CD4-positive, alpha-beta T cell treated with Interleukin-21 for 1 hour (primary cell): ENCODE measurements around the gene RHCE.
"Not testable (repeated sequence)": the region's sequence is repeated elsewhere in the genome, so short reads cannot be mapped to it uniquely, and the experiment has no call there.

Experiments
- DNase-seq: peaks from one replicate; pipeline ENCODE4 v3.0.0-alpha.2; 2020

The RHCE gene

DNA sequence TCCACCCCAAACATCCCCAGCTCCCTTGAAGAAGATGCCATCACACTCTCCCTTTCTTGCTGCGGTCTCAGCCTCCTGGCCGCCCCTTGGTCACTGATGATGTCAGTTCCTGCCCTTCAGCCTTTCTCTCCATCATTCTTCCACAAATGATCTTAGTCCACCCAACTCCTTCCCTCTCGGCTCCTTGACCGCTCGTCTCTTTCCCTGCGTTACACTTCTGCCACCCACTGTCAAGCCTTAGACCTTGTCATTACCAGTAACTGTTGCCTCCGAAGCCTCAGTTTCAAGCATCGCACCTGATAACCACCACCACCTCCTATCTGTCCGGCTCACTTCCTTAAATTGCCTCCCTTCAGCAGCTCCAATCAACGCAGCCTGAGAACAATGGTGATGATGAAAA lies 23.1 kb downstream of the RHCE start:
- not testable (repeated sequence) for DNase-seq

DNA sequence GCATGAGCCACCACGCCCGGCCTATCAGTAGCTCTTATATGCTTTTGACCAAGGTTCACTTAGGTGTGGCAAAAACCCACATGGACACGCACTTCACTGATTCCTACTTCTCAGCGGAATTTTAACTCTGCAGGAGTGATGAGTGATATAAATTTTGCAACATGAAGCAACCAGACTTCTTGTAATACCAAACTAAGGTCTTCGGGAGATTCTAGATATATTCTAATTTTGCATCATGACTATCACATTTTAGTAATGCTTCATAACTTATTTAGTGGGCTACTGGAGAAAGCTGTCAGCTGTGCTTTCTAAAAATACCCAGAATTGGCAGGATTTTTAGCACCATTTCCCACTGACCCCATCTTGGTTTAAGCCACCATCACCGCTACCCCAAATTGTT lies 27.8 kb downstream of the RHCE start:
- DNase-seq: no peak

DNA sequence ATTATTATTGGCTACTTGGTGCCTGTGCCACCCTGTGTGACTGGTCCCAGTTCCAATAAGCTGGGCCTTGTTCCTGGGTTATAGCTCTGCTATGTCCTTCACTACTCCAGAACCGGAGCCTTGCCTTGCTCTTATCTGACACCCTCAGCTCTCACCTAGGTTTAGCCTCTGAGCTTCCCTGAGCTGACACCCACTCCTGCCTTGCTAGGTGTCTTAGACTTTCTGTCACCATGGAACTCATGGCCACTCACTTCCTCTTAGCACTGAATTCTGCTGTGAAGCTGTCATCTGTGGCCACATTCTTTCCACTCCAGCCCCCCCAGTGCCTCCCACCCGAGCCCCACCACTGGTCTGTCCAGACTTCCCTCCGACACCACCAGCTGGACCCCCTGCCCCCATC lies 30.9 kb downstream of the RHCE start:
- not testable (repeated sequence) for DNase-seq

DNA sequence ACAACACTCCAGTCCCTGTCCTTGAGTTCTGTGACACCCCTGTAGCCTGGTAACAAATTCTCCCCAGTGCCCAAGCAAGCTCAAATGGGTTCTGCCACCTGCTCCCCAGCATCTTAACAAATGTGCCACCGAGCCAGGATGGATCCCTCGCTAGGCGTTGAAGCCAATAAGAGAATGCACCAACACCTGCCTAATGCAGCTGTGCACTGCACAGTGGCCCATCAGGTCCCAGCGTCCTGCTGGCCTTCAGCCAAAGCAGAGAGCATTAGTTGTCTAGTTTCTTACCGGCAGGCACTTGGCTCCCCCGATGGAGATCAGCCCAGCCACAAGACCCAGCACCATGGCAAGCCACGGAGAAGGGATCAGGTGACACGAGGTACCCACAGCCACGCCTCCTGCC lies 31.9 kb downstream of the RHCE start:
- not testable (repeated sequence) for DNase-seq

DNA sequence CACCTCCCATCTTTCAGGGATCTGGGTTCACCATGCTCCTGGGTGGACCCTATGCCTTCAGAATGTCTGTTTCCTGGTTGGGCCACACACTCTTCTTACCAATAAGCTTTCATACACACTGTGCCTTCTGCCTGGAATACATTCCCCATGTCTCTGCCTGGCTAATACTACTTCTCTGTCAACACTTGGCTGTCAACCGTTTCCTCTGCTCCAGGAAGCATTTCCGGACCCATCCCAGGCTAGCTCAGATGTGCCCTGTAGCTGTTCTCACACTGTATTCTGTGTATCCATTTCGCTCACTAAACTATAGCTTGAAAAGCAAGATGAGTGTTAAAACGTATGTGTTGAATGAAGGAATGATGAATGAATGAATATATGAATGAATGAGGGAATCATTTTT lies 33.5 kb downstream of the RHCE start:
- DNase-seq: not testable (repeated sequence)

DNA sequence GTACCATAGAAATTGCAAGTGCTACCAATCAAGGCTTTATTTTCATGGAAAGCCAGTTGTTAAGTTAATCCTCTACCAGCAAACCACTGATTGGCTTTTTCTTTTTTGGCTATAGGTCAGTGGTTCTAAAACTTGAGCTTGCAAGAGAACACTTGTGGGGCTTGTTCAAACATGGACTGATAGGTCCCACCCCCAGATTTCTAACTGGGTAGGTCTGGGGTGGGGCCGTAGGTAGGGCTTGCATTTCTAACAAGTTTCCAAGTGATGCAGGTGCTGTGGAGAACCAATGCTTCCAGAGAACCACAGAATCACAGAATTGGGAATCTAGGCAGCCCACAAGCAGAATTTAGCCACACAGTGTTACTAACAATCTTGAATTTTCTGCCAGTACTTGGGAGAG lies 36.8 kb downstream of the RHCE start:
- DNase-seq: not testable (repeated sequence)

DNA sequence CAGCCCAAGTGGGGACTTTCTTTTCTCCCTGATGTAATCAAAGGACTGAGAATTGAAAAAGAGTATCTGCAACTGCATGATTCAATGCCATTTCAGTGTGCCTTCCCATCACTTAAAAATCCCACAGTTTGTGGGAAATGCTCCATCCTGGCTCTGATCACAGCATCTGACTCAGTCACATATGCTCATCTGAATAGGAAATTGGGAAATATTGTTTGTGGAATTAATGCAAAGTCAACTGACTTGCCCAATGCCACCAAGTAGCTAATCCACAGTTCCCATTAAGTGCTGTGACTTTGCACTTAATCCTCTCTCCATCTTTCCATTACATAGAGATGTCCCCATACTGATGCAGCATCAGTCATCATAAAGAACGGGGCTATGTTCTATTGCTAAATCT lies 37.5 kb downstream of the RHCE start:
- not testable (repeated sequence) for DNase-seq

DNA sequence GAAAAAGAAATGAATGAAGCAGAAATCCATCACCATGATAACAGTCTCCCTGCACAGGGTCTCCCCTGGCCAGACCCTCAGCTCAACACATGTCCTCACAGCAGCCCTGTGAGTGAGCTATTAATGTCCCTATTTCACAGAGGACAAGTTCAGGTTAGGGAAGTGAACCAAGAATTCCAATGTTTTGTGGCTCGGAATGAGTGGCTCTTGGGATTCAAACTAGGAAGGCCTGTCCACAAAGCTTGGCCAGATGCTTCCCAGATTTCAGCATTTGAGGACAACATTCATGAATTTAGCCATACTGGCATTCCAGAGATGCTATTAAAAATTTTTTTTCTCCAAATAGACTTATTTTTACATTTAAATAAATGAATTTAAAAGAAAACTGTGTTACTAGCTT lies 38.1 kb downstream of the RHCE start:
- not testable (repeated sequence) for DNase-seq

DNA sequence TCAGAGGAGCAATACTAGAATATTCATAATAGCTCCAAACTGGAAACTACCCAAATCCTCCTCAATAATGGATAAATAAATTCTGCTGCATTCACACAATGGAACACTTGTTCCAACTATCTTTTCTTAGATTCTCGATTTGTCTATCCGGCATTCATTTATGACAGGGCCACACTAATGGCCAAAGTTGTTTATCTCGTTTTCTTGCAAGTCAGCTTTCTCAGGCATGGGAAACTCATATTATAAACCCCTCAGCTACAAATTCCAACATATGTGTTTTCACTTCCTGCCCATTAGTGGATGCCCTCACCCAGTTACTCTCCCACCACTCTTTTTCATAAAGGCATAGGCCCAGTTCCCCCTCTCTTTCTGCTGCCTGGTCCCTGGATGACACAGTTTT lies 42.3 kb downstream of the RHCE start:
- DNase-seq: not testable (repeated sequence)

DNA sequence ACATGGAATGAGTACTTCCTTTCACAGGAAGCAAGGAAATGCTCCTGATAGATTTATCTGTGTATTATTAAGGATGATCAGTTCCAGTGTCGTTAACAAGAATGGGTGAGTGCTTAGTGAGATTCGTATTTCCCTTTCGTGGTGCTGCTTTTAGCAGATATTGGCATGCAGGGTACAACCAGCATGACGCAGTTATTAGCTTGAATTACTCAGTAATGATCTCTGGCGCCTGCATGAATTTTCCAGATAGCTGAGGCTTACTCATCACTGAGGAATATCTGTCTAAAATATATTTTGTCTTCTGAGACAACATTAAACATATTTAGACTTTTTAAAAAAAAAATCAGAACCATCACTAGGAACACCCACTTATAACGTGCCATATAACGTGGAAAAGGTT lies 48.9 kb downstream of the RHCE start:
- not testable (repeated sequence) for DNase-seq

DNA sequence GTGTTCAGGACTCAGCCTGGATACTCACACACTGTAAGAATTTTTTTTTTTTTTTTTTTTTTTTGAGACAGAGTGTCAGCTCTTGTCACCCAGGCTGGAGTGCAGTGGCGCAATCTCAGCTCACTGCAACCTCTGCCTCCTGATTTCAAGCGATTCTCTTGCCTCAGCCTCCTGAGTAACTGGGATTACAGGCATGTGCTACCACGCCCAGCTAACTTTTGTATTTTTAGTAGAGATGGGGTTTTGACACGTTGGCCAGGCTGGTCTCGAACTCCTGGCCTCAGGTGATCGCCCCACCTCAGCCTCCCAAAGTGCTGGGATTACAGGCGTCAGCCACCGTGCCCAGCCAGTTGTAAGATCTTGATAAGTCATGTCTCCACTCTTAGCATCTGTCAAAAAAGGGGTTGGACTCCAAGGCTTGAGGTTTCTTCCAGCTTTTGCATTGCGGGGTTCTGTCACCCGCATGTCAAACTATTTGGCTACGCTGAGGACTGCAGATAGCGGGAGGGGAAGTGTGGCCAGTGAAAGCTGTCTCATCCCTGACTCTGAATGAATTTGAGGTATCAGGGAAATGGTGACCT lies 50.8 kb downstream of the RHCE start:
- not testable (repeated sequence) for DNase-seq

DNA sequence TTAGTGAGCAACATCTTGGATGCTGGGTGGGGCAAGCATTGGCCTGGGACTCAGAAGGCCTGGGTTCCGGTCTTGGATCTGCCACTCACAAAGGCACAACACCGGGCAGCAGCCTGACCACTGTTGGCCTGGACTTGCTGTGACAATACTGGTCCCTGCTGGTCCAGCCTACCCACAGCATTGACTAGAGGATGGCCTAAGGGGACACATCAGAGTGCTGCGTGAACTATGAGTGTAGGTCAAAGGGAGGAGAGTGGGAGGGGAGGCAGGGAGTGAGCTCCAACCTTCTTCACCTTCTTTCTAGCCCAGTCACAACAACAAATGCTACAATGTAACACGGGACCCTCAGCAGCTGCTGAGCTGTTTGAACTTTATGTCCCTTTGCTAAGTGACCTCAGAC lies 51.4 kb downstream of the RHCE start:
- no peak for DNase-seq

DNA sequence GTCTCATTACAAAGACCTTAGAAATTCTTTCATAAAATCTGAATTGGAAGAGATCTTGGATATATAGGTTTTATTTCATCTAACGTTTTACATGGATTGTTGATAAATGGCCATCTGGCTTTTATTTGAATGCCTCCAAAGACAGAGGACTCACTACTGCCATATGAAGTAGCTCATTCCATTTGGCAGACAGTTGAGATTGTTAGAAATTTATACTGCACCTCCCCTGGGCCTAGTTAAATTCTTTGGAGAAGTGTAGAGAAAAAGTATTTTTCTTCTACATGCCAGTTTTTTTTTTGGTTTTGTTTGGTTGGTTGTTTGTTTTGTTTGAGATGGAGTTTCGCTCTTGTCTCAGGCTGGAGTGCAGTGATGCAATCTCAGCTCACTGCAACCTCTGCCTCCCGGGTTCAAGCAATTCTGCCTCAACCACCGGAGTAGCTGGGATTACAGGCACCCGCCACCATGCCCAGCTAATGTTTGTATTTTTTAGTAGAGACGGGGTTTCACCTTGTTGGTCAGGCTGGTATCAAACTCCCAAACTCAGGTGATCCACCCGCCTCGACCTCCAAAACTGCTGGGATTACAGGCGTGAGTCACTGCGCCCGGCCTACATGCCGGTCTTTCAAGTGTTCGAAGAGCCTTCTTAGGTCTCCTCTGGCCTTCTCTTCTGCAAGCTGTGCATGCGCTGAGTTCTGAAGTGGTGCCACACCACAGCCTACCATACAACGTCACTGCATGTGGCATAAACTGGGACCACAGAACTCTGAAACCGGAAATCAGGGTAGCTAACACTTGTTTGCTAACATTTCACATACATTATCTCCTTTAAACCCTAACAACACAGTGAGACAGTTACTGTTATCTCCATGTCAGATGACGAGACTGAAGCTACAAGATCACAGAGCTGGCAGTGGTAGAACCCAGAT lies 57.7 kb downstream of the RHCE start:
- not testable (repeated sequence) for DNase-seq

DNA sequence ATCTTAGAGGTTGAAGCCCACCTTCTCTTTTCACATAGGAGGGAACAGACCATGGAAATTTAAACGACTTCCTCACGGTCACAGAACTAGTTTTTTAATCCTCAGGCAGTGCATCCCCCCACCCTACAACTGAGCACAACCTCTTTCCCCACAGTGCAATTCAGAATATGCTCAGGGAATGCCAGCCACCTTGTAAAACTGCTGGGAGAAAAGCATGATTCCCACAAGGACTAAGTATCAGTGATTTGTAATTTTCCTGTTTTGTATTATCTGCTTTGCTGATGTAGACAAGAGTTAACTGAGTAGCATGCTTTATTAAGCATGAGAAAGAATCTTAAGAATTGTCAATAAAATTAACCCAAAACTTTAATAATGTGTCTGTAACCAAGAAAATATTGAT lies 58.7 kb downstream of the RHCE start:
- DNase-seq: no peak

DNA sequence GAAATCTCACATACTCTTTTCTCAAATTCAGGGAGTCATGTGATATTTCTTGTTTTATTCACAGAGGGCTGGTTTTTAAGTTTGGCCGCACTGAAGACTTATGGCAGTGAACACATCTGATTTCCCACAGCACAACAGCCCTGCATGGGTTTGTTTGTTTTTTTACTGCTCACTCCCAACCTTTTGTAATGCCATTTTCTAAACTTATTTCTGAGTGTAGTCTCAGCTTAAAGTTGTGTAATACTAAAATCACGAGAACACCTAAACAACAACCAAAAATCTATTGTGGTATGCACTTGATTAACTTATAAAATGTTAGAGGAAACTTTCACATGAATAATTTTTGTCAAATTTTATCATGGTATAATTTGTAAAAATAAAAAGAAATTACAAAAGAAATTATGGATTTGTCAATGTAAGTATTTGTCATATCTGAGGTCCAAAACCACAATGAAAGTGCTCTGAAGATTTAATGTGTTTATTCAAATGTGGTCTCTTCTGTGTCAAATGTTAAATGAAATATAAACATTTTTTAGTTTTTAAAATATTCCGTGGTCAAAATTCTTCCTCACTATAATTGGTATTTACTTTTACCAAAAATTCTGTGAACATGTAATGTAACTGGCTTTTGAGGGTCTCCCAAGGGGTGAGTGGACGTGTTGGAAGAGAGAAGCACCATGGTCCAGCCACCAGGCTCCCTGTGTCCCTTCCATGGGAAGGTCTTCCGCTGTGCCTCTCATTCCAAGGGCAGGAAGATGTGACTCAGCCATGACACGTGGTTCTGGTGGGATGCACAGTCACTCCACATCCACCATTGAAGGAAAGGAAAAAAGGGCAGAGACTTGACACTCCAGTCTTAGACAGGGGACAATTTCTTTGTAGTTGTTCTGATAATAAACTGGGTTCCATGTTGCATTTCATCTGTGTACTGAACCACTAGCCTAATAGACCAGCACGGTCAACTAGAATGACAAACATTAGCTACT lies 59.7 kb downstream of the RHCE start:
- no peak for DNase-seq

DNA sequence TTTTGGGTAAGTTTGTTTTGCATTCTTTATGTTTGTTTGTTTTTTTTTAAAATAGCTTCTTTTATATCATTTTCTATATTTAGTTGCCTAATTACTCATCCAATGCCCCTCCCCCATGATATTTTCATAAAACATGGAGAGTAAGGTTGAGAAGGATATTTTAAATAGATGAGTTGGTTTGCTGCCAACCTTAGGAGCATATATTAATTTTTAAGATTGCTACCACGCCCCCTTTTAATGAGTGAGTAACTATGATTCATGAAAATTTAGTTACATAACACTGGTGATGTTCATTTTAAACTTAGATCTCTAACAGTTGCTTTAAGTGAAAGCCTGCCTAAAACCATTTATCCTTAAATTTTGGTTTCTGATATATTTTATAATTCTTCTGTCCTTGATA lies 63.8 kb downstream of the RHCE start:
- DNase-seq: peak; percentile 13

DNA sequence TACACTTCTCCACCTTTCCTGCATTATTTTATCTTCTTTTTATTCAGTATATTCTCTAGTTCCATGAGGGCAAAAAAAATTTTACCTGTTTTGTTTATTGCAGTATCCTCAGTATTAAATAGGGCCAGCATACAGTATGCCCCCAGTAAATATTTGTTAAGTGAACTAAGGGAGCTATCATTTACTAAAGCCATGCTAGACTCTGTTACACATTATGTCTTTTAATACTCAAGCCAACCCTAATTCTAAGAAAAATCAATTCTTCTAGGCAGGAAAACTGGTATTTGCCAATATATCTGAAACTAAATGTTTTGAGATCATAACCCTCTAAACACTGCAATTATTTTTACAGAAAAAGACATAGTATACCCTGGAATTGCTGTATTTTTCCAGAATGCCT lies 64.2 kb downstream of the RHCE start:
- no peak for DNase-seq

DNA sequence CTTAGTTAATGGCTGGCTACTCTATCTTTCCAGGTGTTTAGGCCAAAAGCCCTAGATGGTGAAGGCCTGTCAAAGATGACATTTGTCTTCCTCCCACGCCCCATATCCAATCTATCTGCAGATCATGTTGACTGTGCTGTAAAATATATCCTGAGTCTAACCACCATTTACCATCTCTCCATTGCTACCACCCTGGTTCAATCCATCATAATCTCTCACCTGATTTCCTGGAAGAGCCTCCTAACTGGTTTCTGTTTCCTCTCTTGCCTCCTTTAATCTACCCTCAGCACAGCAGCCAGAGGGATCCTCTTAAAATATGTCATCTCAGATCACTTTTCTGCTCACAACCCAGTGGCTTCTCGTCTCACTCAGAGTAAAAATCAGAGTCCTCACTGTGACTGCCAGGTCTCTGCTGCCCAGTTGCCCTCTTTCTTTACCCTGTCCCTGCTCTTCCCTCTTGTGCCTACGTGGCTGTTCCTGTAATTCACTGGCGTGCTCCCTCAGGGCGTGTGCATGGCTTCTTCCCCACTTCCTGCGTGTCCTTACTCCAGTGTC lies 64.7 kb downstream of the RHCE start:
- DNase-seq: peak; percentile 23

DNA sequence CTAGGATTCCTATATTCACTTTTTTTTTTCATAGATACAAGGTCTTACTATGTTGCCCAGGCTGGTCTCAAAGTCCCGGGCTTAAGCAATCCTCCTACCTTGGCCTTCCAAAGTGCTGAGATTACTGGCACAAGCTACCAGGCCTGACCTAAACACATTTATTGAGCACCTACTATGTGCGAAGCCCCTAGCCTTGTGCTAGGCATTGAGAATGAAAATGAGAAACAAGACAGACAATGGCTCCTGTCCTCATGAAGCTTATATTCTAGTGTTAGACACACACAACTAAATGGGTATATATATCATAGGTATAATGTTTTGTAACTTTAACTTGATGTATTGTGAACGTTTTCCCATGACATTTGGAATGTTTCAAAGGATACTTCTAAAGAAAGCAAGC lies 71.0 kb downstream of the RHCE start:
- DNase-seq: no peak

DNA sequence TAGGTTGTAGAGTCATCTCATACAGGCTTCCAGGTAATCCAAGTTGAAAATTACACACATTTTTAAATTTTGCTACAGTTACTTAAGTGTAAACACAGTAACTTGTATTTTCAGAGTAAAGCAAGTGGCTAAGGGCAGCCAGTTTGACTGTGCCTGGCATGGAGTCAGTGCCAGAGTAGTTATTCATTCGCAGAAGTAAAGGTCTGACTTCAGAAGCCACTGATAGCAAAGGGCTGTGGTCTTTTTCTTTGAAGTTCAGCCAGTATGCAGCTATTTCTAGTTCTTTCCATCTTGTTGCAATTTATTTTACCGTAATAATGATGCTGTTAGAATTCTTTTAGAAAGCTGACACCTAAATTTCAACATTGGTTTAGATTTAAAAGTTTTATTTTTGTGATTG lies 73.1 kb downstream of the RHCE start:
- no peak for DNase-seq

DNA sequence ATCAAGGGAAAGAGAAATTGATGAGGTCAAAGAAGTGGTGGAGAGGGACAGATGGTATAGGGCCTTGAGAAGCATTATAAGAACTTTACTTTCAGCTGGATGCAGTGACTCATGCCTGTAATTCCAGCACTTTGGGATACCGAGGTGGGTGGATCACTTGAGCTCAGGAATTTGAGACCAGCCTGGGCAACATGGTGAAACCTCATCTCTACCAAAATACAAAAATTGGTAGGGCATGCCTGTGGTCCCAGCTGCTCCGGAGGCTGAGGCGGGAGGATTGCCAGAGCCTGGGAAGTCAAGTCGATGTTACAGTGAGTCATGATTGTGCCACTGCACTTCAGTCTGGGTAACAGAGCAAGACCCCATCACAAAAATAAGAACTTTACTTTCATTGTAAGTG lies 76.8 kb downstream of the RHCE start:
- DNase-seq: no peak

DNA sequence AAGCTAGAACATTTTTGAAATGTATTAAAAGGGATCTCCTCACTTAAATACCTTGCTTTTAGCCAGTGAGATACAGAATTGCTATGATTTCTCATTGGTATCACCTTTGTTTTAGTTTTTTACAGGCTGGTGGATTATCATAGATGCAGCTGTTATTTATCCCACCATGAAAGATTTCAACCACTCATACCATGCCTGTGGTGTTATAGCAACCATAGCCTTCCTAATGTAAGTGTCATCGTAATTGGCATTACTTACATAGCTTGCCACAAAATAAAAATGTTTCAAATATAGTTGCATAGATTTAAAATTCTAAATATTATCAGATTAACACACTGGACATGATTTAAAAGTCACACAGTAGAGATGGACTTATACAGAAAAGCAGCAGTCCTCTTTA lies 77.8 kb downstream of the RHCE start:
- DNase-seq: no peak

DNA sequence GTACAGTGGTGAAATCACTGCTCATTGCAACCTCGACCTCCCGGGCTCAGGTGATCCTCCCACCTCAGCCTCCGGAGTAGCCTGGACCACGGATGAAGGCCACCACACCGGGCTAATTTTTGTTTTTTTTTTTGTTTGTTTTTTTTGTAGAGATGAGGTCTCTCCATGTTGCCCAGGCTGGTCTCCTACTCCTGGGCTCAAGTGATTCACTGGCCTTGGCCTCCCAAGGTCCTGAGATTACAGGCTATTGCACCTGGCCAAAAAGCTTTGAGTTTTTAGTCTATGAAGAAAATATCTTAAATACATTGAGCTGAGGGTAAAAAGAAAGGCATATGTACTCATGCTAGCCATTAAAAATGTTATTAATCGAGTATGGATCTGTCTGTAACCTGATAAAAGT lies 78.9 kb downstream of the RHCE start:
- no peak for DNase-seq
